ENCODE data around the gene GBP3. TPM values are rescaled to one million over a fixed set of nuclear protein-coding genes. Genes with fewer than 3 reads are reported as not detected.
"Not testable (repeated sequence)": the region's sequence is repeated elsewhere in the genome, so short reads cannot be mapped to it uniquely, and the experiment has no call there.

The GBP3 gene
- total and polyA plus RNA-seq, 3 donors from 2014 or later = 5.3 to 11.2 (median 7.1) TPM

GRCh38 chr1:89025928-89026327 lies 3.3 kb upstream of the GBP3 start:
- no peaks in the 10 kb centered on the region for H3K27me3 ChIP-seq
- intact Hi-C loops (cut with DNase I; ENCODE audit: low total_unique reads) = no loop called here
- H3K4me1 ChIP-seq = peaks cover 7% of the 10 kb centered on the region
- 91 to 92% methylated on average over 3 of the region's 3 CpGs for WGBS, 2 donors
- no peak overlapping the region for H3K27ac ChIP-seq
- no peak for DNase-seq
- no peak overlapping the region for H3K4me3 ChIP-seq
- TF ChIP-seq POLR2A (IDR thresholded peaks at IDR 0.05) (no peak), CTCF (IDR thresholded peaks at IDR 0.05) (no peak)
- H3K9me3 ChIP-seq = no peaks in the 10 kb centered on the region
- no peaks in the 10 kb centered on the region for H3K36me3 ChIP-seq (ENCODE audit: low read depth, missing control alignments)

GRCh38 chr1:89023026-89023425 lies 360 bp upstream of the GBP3 start:
- Histone ChIP-seq H3K4me1 (peaks cover 7% of the 10 kb centered on the region), H3K27ac (peak overlapping the region; percentile 75 to 87), H3K36me3 (ENCODE audit: low read depth, missing control alignments) (no peaks in the 10 kb centered on the region), H3K27me3 (no peaks in the 10 kb centered on the region), H3K4me3 (peak overlapping the region in 1 of 2 donors; percentile 46), H3K9me3 (no peaks in the 10 kb centered on the region)
- TF ChIP-seq POLR2A (IDR thresholded peaks at IDR 0.05) (no peak), CTCF (IDR thresholded peaks at IDR 0.05) (no peak)
- DNase-seq = no peak
- intact Hi-C loops (cut with DNase I; ENCODE audit: low total_unique reads) = no loop called here

- H3K27ac ChIP-seq; H3K9me3 ChIP-seq; H3K4me3 ChIP-seq; H3K4me1 ChIP-seq; H3K36me3 ChIP-seq (ENCODE audit: low read depth, missing control alignments); DNase-seq; intact Hi-C loops (cut with DNase I; ENCODE audit: low total_unique reads); H3K27me3 ChIP-seq: not testable (repeated sequence)
- 74 to 83% methylated on average over 3 of the region's 3 CpGs for WGBS, 2 donors
Measured at GRCh38 chr1:89018318-89018717, 4.3 kb downstream of the GBP3 start.

GRCh38 chr1:89008511-89008910 lies 14.2 kb downstream of the GBP3 start:
- no peak for TF ChIP-seq POLR2A (IDR thresholded peaks at IDR 0.05)
- TF ChIP-seq CTCF (IDR thresholded peaks at IDR 0.05) = no peak
- Histone ChIP-seq H3K4me3 (no peak overlapping the region), H3K36me3 (ENCODE audit: low read depth, missing control alignments) (no peaks in the 10 kb centered on the region), H3K9me3 (no peaks in the 10 kb centered on the region), H3K27ac (no peak overlapping the region), H3K27me3 (no peaks in the 10 kb centered on the region), H3K4me1 (no peaks in the 10 kb centered on the region)
- 88 to 91% methylated on average over 4 of the region's 4 CpGs for WGBS, 2 donors
- intact Hi-C loops (cut with DNase I; ENCODE audit: low total_unique reads) = no loop called here
- DNase-seq = no peak

DNA sequence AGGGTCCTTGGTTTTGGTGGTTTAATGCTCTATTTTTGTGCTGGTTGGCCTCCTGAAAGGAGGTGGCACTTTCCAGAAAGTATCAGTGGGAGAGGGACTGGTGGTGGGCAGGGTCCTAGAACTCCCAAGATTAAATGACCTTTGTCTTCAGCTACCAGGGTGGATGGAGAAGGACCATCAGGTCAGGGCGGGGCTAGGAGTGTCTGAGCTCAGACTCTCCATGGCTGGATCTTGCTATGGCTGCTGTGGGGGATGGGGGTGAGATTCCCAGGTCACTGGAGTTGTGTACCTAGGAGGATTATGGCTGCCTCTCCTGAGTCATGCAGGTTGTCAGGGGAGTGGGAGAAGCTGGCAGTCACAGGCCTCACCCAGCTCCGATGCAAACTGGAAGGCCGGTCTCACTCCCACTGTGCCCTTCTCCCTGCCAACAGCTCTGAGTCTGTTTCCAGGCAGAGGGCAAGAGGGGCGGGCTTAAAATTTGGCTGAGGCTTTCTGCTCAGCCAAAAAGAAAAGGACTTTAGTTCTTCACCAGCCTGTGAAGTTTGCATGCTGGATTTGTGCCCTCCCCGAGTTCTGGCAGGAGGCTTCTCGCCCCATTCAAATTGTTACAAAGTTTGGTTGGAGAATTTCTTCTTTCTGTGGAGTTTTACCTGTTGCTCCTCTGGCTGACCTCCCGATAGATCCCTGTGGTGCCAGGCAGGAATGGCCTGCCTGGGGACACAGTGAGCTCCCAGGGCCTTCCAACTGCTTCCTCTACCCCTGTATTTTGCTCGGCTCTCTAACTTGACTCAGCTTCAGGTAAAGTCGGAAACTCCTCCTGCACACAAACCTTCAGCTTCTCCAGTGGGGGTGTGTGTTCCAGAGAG lies 17.1 kb downstream of the GBP3 start:
- Histone ChIP-seq H3K36me3 (ENCODE audit: low read depth, missing control alignments) (no peaks in the 10 kb centered on the region), H3K9me3 (no peaks in the 10 kb centered on the region), H3K4me3 (no peak overlapping the region), H3K27me3 (no peaks in the 10 kb centered on the region), H3K27ac (no peak overlapping the region), H3K4me1 (no peaks in the 10 kb centered on the region)
- DNase-seq = no peak
- TF ChIP-seq CTCF (IDR thresholded peaks at IDR 0.05) = no peak
- TF ChIP-seq POLR2A (IDR thresholded peaks at IDR 0.05) = no peak
- intact Hi-C loops (cut with DNase I; ENCODE audit: low total_unique reads) = no loop called here
- 59 to 69% methylated on average over 9 of the region's 9 CpGs for WGBS, 2 donors

- intact Hi-C loops (cut with DNase I; ENCODE audit: low total_unique reads); H3K27ac ChIP-seq: not testable (repeated sequence)
Measured at GRCh38 chr1:89002176-89002575, 20.5 kb downstream of the GBP3 start.

More at GRCh38 chr1:89002176-89002575, 20.5 kb downstream of the GBP3 start:
- DNase-seq; H3K36me3 ChIP-seq (ENCODE audit: low read depth, missing control alignments); H3K9me3 ChIP-seq; H3K27me3 ChIP-seq; H3K4me1 ChIP-seq; H3K4me3 ChIP-seq: not testable (repeated sequence)

All from testis (tissue), 3 donors.